ENCODE results near the gene EPHB4.

EPHB4 gene

DNA sequence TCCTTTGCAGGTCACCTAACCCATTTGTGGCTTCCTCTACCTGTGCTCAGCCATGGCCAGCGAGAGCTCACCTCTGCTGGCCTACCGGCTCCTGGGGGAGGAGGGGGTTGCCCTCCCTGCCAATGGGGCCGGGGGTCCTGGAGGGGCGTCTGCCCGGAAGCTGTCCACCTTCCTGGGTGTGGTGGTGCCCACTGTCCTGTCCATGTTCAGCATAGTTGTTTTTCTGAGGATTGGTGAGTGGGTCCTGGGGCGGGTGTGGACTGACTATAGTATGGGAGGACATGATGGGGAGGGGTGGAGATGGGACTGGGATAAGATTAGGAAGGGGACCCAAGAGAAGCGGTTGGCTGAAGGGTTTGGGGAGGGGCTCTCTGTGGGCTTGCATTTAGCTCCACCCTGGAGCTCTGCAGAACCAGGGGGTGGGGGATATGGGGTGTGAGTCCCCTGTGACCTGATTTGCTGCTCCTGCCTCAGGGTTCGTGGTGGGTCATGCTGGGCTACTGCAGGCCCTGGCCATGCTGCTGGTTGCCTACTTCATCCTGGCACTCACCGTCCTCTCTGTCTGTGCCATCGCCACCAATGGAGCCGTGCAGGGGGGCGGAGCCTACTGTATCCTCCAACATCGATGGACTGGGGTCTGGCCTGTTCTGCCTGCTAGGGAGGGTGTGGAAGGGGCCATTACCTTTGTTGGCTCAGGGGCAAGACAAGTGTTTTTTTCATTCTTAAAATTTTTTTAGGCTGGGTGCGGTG is 27.0 kb upstream of the EPHB4 start:
- DNase-seq (ENCODE audit: low spot score): no peak

DNA sequence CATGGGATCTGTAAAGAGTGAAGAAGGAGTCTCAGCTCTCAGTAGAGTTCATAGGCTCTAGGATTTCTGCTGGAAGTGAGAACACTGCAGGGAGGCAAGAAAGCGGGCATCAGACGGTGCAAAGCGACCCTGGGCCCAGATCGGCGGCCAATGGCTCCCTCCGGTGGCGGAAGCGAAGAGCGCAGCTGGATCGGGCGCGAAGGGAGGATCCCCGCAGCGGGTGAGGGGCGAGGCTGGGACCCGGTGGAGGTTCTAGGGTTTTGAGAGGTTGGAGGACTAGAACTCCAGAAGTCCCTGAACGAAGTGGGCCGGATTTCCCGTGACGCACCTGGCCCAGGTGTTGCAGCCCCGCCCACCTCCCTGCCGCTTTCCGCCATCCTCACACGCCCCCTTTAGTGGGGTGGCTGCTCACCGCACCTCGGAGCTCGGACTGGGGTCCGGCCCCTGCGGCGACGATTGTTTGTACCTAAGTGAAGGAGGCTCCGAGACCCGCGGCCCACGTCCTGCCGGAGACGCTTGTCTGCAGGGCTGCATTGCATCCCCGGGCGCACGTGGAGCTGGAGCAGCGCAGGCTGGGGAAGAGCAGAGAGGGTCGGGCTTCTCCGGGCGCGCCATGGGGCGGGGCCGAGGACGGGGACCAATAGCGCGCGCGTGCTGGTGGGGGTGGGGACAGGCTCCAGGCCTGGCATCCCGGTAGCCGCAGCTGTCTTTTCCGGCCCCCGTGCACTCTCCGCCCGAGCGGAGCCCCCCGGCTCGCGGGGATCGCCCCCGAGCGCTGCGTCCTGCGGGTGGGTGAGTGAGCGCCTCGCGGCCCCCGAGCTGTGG is 24.9 kb upstream of the EPHB4 start, which contains the start of gene SLC12A9:
Gene SLC12A9 (plus strand): TSS at position 666 of the 825 bp plus-strand sequence. CDS start 1,485 bp downstream, outside the sequence.
- peak; percentile 92 for DNase-seq (ENCODE audit: low spot score)

DNA sequence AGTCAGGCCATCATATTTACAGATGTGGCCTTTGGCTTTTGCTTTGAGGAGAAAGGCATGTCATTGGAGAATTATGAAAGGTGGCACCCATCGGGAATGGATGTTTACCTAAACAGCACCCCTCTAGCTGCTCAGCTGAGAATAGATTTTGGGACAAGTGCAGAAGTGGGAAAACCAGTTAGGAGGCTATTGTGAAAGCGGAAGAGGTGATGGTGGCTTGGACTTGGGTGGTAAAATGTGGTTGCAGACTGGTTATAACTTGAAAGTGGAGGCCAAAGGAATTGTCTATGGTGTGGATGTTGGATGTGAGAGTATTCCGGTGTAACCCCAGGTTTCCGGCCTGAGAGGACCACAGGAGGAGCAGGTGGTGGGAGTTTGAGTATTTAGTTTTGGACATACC is 20.0 kb upstream of the EPHB4 start:
- no peak for DNase-seq (ENCODE audit: low spot score)

DNA sequence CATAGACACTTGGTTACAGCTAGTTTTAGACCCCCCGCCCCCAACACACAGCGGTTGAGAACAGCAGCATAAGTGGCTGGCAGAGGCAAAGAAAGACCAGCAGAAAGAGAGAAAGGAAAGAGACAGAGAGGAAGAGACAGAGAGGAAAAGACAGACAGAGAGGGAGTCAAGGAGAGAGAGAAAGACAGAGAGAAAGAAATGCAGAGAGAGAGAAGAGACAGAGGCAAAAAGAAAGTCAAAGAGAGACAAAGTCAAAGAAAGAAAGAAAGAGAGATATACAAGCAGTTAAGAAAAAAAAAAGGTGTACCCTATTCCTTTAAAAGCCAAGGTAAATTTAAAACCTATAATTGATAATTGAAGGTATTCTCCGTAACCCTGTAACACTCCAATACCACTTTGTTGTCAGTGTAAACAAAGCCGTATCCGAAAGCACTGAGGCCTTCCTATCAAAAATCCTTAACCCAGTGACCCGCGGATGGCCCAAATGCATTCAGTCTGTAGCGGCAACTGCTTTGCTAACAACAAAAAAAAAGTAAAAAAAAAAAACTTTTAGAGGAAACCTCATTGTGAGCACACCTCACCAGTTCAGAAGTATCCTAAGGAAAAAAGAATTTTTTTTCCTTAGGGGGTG is 13.3 kb upstream of the EPHB4 start:
- no peak for DNase-seq (ENCODE audit: low spot score)

DNA sequence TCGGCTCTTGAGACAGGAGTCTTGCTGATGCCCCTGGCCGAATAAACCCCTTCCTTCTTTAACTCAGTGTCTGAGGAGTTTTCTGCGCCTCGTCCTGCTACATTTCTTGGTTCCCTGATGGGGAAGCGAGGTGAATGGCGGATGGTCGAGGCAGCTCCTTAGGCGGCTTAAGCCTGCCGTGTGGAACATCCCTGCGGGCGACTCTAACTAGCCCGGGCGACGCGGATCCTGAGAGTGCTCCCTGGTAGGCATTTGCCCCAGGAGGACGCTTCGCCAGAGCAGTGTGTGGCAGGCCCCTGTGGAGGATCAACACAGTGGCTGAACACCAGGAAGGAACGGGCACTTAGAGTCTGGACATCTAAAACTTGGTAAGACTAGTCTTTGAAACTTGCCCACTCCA is 12.0 kb upstream of the EPHB4 start:
- no peak for DNase-seq (ENCODE audit: low spot score)

DNA sequence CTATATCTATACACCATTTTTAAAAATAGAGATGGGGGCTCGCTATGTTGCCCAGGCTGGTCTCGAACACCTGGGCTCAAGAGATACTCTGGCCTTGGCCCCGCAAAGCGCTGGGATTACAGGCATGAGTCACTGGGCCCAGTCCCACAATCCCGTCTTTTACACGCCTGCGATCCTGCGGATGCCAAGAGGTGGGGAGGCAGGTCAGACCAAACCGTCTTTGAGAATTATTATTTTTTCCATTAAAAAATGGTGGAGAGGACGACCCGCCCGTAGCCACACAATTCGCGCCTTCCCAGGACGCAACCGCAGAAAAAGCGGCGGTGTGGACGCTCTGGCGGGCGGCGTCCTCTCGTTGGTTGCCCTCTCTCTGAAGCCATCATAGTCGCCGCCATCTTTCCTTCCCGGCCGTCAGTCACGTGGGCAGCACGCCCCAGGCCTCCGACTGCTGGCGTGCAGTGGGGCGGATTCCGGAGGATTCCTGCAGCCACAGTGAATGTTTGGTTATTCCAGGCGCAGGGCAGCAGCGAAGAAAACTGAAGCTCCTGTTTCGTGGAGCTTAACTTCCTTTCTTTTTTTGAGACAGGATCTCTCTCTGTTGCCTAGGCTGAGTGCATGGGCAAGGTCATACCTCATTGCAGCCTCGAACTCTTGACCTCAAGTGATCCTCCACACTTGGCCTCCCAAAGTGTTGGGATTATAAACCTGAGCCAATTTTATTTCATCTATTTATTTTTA is 9.9 kb upstream of the EPHB4 start:
- DNase-seq (ENCODE audit: low spot score): peak; percentile 91

DNA sequence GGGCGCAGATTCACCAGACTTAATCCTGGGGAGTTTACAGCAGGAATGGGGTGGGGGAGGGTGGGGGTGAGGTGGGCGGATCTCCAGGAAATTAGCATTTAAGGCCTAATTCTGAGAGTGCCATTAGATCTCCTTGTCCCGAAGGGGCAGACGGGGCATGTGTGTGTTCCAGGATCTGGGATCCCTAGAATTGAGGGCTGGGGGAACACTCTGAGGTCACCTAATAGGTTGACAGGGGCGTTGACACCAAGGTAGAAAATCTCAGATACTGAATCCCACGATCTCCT is 9.4 kb upstream of the EPHB4 start:
- DNase-seq (ENCODE audit: low spot score): no peak

DNA sequence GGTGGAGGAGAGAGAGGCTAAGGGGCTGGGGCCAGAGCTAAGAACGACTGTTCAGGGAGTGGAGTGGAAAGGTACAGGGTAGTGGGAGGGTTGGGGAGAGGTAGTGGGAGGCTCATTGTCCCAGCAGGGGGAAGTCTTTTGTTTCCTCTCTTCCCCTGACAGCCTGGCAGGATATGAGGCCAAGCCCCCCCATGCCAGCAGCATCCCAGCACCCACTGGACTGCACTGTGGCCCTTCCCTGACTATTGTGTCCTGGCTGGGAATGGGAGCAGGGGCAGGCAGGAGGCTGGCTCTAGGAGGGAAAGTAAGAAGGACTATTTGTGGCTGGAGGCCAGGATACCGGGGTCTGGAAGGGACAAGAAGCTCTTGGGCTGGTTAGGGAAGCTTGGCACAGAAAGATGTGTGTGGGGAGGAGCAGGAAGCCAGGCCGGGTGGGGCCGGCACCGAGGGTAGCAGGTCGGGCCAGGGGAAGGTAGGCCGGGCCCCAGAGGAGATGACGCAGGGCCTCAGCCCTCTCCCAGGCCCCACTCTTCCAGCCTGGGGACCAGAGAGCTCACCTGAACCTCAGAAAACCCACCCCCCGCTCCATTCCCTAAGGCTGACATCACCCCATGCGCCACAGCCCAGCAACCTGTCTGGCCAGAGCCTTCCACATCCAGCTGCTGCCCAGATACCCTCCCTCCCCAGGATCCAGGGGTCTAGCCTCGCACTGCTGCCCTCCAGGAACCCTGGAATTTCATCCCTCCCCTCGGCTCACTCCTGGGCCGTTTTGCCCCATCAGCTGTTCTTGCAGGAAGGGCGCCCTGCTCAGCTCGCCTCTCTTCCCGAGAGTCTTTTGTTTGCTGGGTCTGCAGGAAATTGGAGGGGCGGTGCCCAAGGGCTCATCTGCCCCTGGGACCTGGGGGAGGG is 8.8 kb upstream of the EPHB4 start:
- no peak for DNase-seq (ENCODE audit: low spot score)

DNA sequence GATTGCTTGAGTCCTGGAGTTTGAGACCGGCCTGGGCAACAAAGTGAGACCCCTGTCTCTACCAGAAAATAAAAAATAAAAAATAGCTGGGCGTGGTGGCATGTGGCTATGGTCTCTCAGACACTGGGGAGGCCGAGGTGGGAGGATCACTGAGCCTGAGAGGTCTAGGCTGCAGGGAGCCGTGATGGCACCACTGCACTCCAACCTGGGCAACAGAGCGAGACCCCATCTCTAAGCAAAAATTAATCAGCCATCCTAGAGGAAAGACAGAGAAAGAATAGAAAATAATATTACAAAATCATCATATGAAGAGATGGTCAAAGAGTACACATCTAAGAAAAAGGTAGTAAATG is 4.9 kb upstream of the EPHB4 start:
- DNase-seq (ENCODE audit: low spot score): no peak

DNA sequence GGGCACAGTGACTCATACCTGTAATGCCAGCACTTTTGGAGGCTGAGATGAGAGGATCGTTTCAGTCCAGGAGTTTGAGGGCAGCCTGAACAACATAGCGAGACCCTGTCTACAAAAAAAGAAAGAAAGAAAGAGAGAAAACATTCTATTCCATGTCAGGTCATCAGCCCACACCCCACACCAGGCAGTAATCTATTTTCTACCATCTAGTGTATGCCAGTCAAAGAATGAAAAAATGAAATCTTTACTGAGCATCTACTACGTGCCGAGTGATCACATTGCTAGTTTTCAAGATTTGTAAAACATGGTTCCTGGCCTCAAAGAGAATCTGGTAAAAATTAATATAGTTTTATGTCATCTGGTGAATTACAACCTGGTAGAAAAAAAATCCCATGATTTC is 3.1 kb upstream of the EPHB4 start:
- DNase-seq (ENCODE audit: low spot score): no peak

DNA sequence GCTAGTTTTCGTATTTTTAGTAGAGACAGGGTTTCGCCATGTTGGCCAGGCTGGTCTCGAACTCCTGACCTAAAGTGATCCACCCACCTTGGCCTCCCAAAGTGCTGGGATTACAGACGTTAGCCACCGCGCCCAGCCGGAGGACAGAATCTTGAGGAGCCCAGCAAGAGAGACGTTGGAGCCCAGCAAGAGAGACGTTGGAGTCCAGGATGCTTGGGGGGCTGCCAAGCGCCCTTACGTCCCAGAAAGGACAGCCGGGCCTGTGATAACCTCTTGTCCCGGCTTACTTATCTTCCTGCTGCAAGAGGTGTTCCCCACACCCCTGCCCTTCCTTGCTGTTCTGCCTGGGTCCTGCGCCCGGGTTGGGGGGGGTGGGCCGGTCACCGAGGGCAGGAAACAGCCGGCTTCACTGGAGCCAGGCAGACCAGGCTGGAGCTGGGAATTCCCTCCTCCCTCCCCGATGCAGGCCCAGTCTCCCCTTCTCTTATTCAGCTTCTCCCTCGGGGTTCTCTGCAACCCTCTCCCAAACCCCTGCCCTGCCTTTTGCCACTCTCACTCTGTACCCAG is 1.9 kb upstream of the EPHB4 start:
- no peak for DNase-seq (ENCODE audit: low spot score)

DNA sequence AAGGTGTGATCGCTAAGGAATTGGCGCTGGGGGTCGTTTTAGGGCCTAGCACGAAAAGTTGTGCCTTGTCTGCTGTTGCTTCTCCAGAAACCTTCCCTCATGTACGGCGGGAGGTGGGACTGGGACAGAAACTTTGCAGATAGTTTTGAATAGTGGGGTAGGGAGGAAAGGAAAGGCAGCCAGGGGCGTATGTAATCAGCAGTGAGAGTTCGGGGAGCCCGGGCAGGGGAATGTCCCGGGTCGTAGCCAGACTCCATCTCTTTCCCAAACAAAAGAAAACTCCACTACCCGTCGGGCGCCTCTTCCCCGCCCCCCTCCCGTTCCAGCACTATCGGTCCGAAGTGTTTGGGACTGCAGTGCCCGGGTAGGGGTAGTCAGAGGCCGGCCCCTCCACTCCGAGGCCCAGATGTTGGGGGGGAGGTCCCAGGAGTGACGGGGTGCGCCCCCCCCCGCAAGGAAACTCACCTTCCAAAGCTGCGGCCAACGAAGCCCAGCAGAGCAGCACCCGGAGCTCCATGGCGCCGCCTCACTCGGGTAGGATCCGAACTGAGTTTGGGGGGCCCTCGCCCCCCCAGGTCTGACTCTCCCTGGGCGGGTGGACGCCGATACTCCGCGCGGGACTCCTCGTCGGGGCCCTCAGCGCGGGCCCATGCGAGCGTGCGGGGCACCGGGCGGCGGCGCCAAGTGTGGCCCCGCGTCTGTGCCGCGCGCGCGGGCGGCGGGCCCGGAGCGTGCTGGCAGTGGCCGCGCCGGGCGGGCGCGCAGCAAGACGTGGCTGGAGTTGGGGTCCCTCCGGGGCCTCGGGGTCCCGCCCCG is 601 bp downstream of the EPHB4 start:
- DNase-seq (ENCODE audit: low spot score): no peak

DNA sequence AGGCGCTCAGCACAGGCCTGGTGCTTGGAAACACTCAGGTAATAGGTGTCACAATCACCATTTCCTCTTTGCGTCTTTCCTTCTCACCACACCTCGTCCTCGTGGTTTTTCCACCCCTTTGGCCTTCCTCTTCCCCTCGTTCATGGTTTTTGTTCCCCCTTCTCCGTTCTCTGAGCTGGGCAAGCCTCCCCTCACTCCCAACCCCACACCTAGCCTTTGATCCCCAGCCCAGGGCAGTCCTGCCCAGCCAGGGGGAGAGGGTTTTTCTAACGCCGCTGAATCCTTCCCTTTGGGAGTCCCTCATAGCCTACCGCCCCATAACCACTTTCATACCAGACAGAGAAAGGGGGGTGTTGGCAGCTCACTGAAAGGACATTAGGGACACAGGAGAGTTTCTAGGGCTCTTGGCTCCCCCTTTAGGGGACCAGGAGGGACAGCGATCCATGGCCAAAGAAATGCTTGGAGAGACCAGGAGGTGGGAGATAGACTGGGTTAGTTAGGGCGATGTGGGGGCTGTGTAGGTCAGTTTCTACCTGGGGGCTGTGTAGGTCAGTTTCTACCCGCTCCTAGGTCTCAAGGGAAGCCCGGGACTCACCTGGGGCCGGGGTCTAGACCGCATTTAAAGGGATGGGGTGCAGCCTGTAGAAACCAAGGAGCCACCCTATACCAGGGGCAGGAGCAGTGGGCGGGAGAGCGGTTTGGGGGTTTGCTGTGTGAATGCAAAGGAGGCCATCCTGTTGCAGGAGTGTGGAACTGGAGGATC is 1.4 kb downstream of the EPHB4 start:
- DNase-seq (ENCODE audit: low spot score): no peak

DNA sequence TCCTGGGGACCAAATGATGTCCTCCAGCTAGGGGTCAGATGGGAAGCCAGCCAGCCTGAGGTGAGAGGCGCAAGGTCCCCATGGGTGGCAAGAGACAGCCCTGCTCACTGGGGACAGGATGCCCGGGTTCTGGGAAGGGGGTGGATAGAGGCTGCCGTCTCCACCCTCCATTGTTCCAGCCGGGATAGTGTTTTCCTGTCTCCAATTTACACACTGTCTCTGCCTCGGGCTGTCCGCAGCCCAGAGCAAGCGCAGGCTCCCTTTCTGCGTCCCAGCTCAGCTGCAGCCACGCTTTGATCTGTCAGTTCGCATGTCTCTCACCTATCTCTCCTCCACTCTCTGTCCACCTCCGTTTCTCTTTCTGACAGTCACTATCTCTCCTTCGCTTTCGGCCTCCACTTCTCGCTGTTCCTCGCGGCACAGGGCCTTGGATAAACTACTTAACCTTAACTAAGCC is 2.1 kb downstream of the EPHB4 start:
- no peak for DNase-seq (ENCODE audit: low spot score)

DNA sequence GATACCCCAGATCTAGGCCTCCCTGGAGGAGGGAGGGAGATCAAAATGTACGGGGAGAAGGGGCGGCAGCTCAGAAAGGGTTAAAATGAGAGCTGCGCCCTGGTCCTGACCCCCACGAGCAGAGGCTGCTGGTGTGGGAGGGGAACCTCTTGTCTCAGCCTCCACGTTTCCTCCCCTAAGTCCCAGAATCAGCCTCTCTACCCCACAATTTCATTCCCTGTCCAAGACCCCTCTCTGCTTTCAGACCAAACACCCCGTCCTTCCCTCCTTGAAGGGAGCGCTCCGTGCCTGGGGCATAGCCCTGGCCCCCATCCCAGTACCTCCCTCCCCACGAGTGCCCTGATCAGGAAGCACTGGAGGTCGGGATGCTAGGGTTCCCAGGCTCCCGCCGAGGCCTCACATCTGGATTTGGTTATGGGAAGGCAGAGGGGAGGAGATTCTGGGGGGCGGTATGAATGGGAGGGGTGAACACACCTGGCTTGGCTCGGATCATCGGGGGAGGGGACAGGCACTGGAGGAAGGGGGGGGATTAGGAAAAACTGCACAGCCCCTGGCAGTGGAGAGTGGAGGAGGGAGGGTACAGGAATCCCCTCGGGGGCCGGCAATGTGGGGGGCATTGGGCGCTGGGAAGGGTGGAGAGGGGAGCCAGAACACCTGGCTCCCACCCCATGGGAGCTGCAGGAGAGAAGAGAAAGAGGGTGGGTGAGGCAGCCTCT is 2.7 kb downstream of the EPHB4 start:
- no peak for DNase-seq (ENCODE audit: low spot score)

DNA sequence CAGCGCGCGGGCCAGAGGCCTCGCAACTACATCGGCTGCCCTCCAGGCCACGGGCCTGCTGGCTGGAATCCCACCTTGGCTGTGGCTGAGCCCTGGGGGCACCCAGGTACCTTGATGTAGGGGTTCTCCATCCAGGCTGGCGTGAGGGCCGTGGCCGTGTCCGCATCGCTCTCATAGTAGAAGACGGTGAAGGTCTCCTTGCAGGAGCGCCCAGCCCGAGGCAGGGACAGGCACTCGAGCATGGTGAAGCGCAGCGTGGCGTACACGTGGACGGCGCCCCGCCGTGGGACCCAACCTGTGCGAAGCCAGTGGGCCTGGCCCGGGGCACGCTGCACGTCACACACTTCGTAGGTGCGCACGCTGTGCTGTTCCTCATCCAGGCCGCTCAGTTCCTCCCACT is 3.8 kb downstream of the EPHB4 start:
- no peak for DNase-seq (ENCODE audit: low spot score)

DNA sequence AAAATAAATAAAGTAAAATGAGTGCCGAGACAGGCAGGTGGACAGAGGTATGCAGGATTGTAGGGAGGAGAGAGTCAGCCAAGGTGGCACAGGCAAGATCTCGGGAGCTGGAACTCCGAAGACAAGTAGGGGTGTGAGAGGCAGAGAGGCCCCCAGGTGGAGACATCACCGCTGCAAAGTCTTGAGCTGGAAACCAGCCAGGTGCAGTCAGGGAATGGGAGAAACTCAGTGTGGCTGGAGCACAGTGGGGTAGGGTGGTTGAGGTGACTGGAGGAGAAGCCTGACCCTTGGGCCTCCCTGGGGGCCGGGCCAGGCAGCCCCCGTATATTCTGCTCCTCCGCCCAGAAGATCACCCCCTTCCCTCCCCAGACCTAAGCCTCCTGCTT is 4.2 kb downstream of the EPHB4 start:
- no peak for DNase-seq (ENCODE audit: low spot score)

DNA sequence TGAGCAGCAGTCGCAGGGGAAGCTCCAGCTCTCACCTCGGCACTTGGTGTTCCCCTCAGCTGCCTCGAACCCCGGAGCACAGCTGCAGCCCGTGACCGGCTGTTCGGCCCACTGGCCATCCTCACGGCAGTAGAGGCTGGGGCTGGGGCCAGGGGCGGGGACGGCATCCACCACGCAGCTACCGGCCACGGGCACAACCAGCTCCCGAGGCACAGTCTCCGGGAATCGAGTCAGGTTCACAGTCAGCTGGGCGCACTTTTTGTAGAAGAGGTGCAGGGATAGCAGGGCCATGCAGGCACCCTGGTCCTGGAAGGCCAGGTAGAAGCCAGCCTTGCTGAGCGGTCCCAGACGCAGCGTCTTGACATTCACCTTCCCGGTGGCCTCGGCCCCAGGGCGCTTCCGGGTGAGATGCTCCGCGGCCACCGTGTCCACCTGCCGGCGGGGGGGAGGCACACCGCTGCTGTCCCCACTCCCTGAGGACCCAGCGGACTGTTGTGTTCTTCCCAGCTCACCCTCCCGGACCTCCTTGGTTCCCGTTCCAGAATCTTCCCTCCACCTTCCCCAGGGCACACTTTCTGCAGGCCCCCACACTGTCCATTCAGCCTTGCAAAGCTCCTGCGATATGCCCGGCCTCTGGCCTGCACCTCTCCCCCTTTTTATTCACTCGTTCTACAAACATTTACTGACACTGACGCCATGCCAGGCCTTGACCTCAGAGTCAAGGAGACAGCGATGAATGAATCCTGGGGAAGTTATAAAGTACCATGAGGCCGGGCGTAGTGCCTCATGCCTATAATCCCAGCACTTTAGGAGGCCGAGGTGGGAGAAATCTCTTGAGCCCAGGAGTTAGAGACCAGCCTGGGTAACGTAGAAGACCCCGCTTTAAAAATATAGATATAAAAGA is 4.8 kb downstream of the EPHB4 start:
- no peak for DNase-seq (ENCODE audit: low spot score)

Measured in left forelimb (tissue), 1 donor.